H1 (cell line): ENCODE measurements around the gene FUT2. TPM values are rescaled to one million over a fixed set of nuclear protein-coding genes. Genes with fewer than 3 reads are reported as not detected.

ENCODE experiments used
- ASH2L ChIP-seq: fragments of 200-600, 300-600 bp; sonication (generic); IDR thresholded peaks from one replicate; pipeline ENCODE4 v1.7.1; 2017; ENCODE audit warnings: low read length
- BACH1 ChIP-seq: IDR thresholded peaks from 2 replicates; pipeline ENCODE4 v1.6.1; 2012; ENCODE audit warnings: low read length, improper control_type of control experiment
- CREB1 ChIP-seq: IDR thresholded peaks from 2 replicates; pipeline ENCODE4 v1.6.1; 2012; ENCODE audit warnings: inconsistent platforms
- GABPA ChIP-seq: IDR thresholded peaks from 2 replicates; pipeline ENCODE4 v1.6.1; 2011; ENCODE audit warnings: mild to moderate bottlenecking, low read length, moderate library complexity, borderline replicate concordance; ENCODE audit not compliant: insufficient read depth
- KDM4A ChIP-seq: IDR thresholded peaks from one replicate; pipeline ENCODE4 v1.7.1; 2012; ENCODE audit warnings: low read depth, mild to moderate bottlenecking, moderate library complexity, low read length, inconsistent platforms; ENCODE audit not compliant: severe bottlenecking
- SIRT6 ChIP-seq: IDR thresholded peaks from one replicate; pipeline ENCODE4 v1.7.1; 2012; ENCODE audit warnings: low read length, inconsistent platforms
- SP1 ChIP-seq: IDR thresholded peaks from 2 replicates; pipeline ENCODE4 v1.6.1; 2011; ENCODE audit warnings: low read depth, low read length
- SP4 ChIP-seq: IDR thresholded peaks from 2 replicates; pipeline ENCODE4 v1.6.1; 2012; ENCODE audit warnings: low read length, inconsistent platforms
- polyA plus RNA-seq, 7 experiments: library from polyadenylated mRNA; depleted of rRNA in 3 of 7; stranded (reverse) in 5 of 7; unstranded in 2 of 7; fragments of >200 nt in 5 of 7; fragments of 200-250 nt in 2 of 7; gene quantifications; 1 replicate in 5 of 7; 2 replicates in 1 of 7; 4 replicates in 1 of 7; pipeline versions ENCODE4 v1.2.1 to v1.2.3, GENCODE V29; 2011 to 2013; ENCODE audit warnings: missing spikeins in 2 of 7, mixed read lengths in 2 of 7
- total RNA-seq: library from RNA; stranded (reverse); fragmentation: NEBNext Ultra II Directional; extraction: Animal tissue kit (Norgen Biotek cat#: 25700); gene quantifications from 2 replicates; pipeline ENCODE4 v1.2.1, GENCODE V29; 2021
- TF ChIP-seq, protein P1 (sequence below): fragments of 300-600 bp; sonication (generic); IDR thresholded peaks from 2 replicates; pipeline ENCODE4 v1.7.1; 2012; ENCODE audit warnings: low read length, moderate library complexity, mild to moderate bottlenecking, inconsistent platforms; ENCODE audit not compliant: insufficient replicate concordance

The FUT2 gene
- total and polyA plus RNA-seq, 2 of the 8 experiments (the other 6 are each of a cell fraction or from before 2014, with no cell fraction given) = 5.0 to 5.6 TPM

DNA sequence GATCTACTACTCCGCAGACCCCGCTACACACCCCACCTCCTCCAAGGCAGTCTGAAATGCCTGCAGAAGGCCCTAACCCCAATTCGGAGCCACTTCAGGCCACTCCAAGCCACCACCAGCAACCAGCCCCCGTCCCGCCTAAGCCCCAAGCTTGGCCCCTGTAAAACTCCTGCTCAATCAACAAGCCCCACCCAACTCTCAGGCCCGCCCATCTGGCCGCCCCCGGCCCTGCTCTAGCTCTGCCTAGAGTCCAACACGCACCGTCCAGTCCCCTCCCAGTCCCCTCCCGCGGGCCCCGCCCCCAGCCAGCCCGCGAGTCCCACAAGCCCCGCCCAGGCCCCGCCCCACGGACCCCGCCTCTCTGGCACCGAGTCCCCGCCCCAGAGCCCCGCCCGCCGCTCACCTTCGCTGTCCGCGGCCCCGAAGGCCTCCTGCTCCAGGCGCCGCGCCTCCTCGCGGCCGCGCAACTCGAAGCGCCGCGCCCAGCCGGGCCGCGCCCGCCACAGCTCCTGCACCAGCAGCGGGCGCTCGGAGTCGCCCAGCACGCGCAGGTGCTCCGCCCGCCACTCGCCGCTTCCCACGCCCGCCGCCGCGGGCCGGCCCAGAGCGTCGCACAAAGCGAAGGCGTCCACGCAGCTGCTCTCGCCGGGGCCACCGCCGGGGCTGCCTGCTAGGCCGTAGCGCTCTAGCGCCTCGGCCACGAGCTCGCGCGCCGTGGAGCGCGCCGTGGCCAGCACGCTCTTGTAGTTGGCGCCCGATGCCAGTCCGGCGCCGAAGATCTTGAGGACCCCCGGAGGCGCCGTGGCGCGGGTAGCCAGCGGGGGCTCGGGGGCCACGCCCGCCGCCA, 43.0 kb downstream of the FUT2 start (continued):
- TF ChIP-seq, protein P1, sequence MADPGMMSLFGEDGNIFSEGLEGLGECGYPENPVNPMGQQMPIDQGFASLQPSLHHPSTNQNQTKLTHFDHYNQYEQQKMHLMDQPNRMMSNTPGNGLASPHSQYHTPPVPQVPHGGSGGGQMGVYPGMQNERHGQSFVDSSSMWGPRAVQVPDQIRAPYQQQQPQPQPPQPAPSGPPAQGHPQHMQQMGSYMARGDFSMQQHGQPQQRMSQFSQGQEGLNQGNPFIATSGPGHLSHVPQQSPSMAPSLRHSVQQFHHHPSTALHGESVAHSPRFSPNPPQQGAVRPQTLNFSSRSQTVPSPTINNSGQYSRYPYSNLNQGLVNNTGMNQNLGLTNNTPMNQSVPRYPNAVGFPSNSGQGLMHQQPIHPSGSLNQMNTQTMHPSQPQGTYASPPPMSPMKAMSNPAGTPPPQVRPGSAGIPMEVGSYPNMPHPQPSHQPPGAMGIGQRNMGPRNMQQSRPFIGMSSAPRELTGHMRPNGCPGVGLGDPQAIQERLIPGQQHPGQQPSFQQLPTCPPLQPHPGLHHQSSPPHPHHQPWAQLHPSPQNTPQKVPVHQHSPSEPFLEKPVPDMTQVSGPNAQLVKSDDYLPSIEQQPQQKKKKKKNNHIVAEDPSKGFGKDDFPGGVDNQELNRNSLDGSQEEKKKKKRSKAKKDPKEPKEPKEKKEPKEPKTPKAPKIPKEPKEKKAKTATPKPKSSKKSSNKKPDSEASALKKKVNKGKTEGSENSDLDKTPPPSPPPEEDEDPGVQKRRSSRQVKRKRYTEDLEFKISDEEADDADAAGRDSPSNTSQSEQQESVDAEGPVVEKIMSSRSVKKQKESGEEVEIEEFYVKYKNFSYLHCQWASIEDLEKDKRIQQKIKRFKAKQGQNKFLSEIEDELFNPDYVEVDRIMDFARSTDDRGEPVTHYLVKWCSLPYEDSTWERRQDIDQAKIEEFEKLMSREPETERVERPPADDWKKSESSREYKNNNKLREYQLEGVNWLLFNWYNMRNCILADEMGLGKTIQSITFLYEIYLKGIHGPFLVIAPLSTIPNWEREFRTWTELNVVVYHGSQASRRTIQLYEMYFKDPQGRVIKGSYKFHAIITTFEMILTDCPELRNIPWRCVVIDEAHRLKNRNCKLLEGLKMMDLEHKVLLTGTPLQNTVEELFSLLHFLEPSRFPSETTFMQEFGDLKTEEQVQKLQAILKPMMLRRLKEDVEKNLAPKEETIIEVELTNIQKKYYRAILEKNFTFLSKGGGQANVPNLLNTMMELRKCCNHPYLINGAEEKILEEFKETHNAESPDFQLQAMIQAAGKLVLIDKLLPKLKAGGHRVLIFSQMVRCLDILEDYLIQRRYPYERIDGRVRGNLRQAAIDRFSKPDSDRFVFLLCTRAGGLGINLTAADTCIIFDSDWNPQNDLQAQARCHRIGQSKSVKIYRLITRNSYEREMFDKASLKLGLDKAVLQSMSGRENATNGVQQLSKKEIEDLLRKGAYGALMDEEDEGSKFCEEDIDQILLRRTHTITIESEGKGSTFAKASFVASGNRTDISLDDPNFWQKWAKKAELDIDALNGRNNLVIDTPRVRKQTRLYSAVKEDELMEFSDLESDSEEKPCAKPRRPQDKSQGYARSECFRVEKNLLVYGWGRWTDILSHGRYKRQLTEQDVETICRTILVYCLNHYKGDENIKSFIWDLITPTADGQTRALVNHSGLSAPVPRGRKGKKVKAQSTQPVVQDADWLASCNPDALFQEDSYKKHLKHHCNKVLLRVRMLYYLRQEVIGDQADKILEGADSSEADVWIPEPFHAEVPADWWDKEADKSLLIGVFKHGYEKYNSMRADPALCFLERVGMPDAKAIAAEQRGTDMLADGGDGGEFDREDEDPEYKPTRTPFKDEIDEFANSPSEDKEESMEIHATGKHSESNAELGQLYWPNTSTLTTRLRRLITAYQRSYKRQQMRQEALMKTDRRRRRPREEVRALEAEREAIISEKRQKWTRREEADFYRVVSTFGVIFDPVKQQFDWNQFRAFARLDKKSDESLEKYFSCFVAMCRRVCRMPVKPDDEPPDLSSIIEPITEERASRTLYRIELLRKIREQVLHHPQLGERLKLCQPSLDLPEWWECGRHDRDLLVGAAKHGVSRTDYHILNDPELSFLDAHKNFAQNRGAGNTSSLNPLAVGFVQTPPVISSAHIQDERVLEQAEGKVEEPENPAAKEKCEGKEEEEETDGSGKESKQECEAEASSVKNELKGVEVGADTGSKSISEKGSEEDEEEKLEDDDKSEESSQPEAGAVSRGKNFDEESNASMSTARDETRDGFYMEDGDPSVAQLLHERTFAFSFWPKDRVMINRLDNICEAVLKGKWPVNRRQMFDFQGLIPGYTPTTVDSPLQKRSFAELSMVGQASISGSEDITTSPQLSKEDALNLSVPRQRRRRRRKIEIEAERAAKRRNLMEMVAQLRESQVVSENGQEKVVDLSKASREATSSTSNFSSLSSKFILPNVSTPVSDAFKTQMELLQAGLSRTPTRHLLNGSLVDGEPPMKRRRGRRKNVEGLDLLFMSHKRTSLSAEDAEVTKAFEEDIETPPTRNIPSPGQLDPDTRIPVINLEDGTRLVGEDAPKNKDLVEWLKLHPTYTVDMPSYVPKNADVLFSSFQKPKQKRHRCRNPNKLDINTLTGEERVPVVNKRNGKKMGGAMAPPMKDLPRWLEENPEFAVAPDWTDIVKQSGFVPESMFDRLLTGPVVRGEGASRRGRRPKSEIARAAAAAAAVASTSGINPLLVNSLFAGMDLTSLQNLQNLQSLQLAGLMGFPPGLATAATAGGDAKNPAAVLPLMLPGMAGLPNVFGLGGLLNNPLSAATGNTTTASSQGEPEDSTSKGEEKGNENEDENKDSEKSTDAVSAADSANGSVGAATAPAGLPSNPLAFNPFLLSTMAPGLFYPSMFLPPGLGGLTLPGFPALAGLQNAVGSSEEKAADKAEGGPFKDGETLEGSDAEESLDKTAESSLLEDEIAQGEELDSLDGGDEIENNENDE = no peak
- TF ChIP-seq SP4 (peak; percentile 78; the same call in 1 of the 2 replicates), SIRT6 (no peak), GABPA (no peak), BACH1 (peak; percentile 61), ASH2L (no peak), CREB1 (0 out of 2 replicates have a peak, but pooled peaks have one; percentile 12), SP1 (no peak), KDM4A (peak; percentile 87)
